Embryonic facial prominence (tissue), 1 donor: ENCODE data around the gene RBM15.

Experiments
- DNase-seq: peaks from one replicate; pipeline ENCODE4 v3.0.0-alpha.2; 2016; ENCODE audit errors: extremely low spot score

RBM15 gene

GRCh38 chr1:110321045-110321444 lies 18.1 kb upstream of the RBM15 start:
- DNase-seq, result no peak

GRCh38 chr1:110321846-110322245 lies 17.3 kb upstream of the RBM15 start:
- DNase-seq, result no peak

- DNase-seq, result no peak
Measured at GRCh38 chr1:110324667-110325066, 14.5 kb upstream of the RBM15 start.

- no peak for DNase-seq
Measured at GRCh38 chr1:110326826-110327225, 12.4 kb upstream of the RBM15 start.

DNA sequence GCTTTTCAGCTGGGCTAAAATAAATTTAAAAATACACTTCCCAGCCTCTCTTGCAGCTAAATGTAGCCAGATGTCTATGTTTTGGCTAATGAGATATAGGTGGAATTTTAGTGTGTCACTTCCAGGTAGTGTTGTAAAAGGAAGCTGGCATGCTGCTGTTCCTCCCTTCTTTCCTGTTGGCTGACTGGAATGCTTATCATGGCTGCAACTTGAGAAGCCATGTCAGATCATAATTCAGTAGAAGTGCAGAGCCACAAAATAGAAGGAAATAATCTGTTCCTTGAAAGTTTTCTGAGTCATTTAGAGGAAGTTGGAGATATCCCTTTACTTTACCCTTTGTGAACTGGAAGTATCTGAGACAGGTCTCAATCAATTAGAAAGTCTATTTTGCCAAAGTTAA lies 10.9 kb upstream of the RBM15 start:
- DNase-seq, result no peak

- no peak for DNase-seq
Measured at GRCh38 chr1:110328700-110329099, 10.5 kb upstream of the RBM15 start.

- no peak for DNase-seq
Measured at GRCh38 chr1:110335265-110335664, 3.9 kb upstream of the RBM15 start.

- no peak for DNase-seq
Measured at GRCh38 chr1:110336300-110337039, 2.7 kb upstream of the RBM15 start.

DNA sequence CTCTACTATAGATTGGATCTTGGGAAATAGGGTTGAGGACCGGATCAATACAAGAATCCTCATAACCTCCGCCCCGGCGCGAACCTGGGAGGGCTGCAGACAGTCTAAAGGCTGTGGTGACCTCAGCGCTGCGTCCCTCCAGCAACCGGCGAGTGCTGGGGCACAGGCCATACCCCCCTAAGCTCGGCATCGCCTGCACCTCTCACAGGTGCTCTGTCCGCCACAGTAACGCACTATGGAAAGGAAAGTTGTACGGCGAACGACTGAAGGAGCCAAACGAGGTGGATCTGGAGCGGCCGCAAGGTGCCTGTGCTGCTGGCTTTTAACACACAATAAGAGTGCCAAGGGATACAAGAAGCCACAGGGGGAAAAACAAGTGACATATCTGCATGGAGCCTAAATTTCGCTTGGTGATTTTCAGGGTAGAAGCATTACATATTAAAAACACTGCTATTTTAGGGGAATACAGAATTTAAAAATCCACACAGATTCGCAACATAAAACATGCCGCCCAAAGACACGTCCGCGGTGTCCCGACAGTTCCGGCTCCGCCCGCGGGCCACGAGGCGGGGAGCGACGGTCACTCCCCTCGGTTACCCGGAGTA lies 1.4 kb upstream of the RBM15 start:
- DNase-seq, result no peak

DNA sequence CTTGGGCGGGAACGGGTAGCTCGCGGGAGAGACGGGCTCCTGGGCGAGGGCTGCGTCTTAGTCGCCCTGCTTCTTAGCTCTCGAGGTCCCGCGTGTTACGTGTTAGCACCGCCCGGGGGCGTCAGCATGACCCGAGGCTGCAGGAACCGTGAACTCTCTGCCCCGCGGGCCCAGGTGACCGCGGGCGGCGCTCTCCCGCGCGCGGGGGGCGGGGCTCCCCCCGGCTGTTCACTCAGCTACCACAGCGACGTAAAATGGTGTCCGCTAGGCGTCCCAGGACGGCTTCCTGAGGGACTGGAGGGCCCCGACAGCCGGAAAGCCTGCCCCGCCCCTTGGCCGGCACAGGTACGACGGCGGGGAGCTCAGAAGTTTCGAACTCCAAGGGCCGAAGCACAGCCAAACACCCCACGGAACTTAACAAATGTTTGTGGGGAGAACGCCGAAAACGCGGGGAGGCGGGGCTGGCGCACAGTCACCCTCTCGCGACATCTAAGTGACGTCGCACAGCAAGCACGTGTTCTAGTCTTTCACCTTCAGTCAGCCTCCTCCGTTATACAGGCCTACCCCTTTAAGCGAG lies 780 bp upstream of the RBM15 start:
- peak; percentile 57 for DNase-seq

GRCh38 chr1:110339407-110340206 lies 430 bp downstream of the RBM15 start:
- no peak for DNase-seq

DNA sequence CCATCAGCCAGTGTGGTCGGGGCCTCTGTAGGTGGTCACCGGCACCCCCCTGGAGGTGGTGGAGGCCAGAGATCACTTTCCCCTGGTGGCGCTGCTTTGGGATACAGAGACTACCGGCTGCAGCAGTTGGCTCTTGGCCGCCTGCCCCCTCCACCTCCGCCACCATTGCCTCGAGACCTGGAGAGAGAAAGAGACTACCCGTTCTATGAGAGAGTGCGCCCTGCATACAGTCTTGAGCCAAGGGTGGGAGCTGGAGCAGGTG lies 961 bp downstream of the RBM15 start:
- no peak for DNase-seq

GRCh38 chr1:110341146-110341871 lies 2.1 kb downstream of the RBM15 start:
- no peak for DNase-seq

GRCh38 chr1:110341872-110342331 lies 2.7 kb downstream of the RBM15 start:
- no peak for DNase-seq

DNA sequence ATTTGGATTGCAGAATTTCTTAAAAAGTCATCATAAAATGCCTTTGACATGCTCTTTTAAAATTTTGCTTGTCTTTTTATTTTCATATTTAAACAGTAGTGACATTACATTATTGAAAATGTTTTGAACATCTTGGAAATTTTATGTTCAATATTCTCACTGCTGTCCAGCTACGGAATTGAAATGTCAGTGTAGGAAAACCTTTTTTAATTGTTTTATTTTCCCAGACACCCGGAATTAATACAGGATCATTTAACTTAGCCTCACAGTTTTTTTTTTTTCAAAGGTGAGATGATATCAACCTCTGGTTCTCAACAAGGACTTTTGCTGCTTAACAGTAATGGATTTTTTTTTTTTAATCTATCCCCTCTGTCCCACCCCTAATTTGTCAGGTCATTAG lies 4.1 kb downstream of the RBM15 start:
- DNase-seq, result no peak

DNA sequence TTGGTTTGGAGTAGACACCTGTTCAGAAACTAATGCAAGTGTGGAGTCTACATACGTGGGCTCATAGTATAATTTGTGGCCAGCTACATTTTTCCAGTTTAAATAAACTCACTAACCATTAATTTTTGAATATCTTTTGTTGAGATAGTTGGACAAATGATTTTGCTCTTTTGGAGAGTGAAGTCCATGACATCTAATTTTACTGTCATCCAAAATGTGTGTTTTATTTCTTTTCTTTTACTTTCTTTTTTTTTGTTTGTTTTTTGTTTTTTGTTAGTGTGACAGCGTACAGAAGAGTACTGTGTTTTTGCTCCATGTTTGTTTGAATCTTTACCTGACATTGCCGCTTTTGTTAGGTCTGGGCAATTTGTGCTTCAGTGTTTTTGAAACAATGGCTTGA lies 5.0 kb downstream of the RBM15 start:
- DNase-seq, result no peak

- no peak for DNase-seq
Measured at GRCh38 chr1:110345480-110345879, 6.3 kb downstream of the RBM15 start.

GRCh38 chr1:110346690-110347089 lies 7.5 kb downstream of the RBM15 start:
- DNase-seq, result no peak

- DNase-seq, result no peak
Measured at GRCh38 chr1:110347182-110347893, 8.2 kb downstream of the RBM15 start.

- no peak for DNase-seq
Measured at GRCh38 chr1:110348050-110348449, 8.9 kb downstream of the RBM15 start.

DNA sequence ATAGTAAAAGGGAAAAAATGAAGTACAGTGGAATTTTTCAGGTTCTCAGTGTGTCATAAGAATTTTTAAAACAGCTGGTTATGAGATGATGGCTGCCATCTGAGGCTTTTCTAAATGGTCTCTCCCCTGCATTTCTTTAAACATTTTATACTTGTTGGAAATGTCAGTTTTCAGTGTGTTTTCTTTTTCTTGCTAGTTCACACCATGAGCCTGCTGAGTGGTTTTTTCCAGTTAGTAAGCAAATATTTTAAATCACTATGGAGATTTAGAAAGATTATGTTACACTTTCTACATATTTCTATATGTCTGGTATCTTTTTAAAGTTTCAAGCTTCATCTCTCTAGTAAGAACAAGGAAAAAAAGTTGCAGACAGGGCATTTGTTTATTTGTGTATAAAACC lies 9.6 kb downstream of the RBM15 start:
- no peak for DNase-seq
